Activated naive CD8-positive, alpha-beta T cell treated with anti-CD3 and anti-CD28 coated beads, Interleukin-2, amount 10 ng/mL, durations not matched to agents 7 days and 5 days (primary cell): ENCODE results near the gene SMIM29. TPM values are rescaled to one million over a fixed set of nuclear protein-coding genes. Genes with fewer than 3 reads are reported as not detected.
"Not testable (repeated sequence)": the region's sequence is repeated elsewhere in the genome, so short reads cannot be mapped to it uniquely, and the experiment has no call there.

Source experiments
- ATAC-seq: fragments of 150-1000 bp; cut with Tn5 transposase; one replicate; pipeline ENCODE4 v1.10.0; 2021; ENCODE audit warnings: low read depth, moderate library complexity
- POLR2A ChIA-PET: fragments of 350-600 bp; sonication (Branson Sonifier 250); formaldehyde crosslinking; loops from one replicate; lab custom pipeline; 2021; ENCODE audit warnings: antibody characterized with exemption; lab: Charles Lee
- DNase-seq: peaks from one replicate; pipeline ENCODE4 v3.0.0; 2021
- H3K27ac Mint-ChIP-seq: one replicate; pipeline ENCODE4 v1.8.0; 2022; ENCODE audit warnings: mild to moderate bottlenecking, mixed read lengths
- H3K27me3 Mint-ChIP-seq: one replicate; pipeline ENCODE4 v1.8.0; 2022; ENCODE audit warnings: mild to moderate bottlenecking, moderate library complexity, mixed read lengths
- H3K36me3 Mint-ChIP-seq: one replicate; pipeline ENCODE4 v1.8.0; 2021; ENCODE audit warnings: mild to moderate bottlenecking, mixed read lengths
- H3K4me1 Mint-ChIP-seq: one replicate; pipeline ENCODE4 v1.8.0; 2021; ENCODE audit warnings: mixed read lengths
- H3K4me3 Mint-ChIP-seq: one replicate; pipeline ENCODE4 v1.8.0; 2022; ENCODE audit warnings: mild to moderate bottlenecking, moderate library complexity, mixed read lengths
- H3K9me3 Mint-ChIP-seq: one replicate; pipeline ENCODE4 v1.8.0; 2021; ENCODE audit warnings: mixed read lengths
- total RNA-seq, 2 experiments: library from RNA; stranded (reverse); gene quantifications; one replicate each; pipeline ENCODE4 v1.2.3, GENCODE V29; 2021

Gene SMIM29
- total RNA-seq, 2 experiments from 2014 or later, result 24.4 to 28.3 TPM

DNA sequence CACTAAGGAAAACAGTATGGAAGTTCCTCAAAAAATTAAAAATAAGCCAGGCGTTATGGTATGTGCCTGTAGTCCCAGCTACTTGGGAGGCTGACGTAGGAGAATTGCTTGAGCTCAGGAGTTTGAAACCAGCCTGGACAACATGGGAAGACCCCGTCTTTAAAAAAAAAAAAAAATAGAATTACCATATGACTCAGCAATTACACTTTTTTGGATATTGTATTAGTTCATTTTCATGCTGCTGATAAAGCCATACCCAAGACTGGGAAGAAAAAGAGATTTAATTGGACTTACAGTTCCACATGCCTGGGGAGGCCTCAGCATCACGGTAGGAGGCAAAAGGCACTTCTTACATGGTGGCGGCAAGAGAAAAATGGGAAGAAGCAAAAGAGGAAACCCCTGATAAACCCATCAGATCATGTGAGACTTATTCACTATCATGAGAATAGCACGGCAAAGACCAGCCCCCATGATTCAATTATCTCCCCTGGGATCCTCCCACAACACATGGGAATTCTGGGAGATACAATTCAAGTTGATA lies 10.8 kb upstream of the SMIM29 start:
- H3K4me3 Mint-ChIP-seq, result no peak overlapping the region
- no peaks in the 10 kb centered on the region for H3K4me1 Mint-ChIP-seq
- no peaks in the 10 kb centered on the region for H3K27me3 Mint-ChIP-seq
- POLR2A ChIA-PET, result no interaction called here
- peaks cover 4% of the 10 kb centered on the region for H3K36me3 Mint-ChIP-seq
- DNase-seq (no peak), ATAC-seq (no peak)
- no peak overlapping the region for H3K27ac Mint-ChIP-seq
- peaks cover 6% of the 10 kb centered on the region for H3K9me3 Mint-ChIP-seq

DNA sequence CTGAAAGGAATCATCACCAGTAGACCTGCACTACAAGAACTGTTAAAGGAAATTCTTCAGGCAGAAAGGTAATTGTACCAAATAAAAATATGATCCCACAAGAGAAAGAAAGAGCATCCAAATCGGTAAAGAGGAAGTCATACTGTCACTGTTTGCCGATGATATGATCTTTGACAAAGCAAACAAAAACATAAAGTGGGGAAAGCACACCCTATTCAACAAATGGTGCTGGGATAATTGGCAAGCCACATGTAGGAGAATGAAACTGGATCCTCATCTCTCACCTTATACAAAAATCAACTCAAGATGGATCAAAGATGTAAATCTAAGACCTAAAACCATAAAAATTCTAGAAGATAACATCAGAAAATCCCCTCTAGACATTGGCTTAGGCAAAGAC lies 3.6 kb upstream of the SMIM29 start:
- H3K36me3 Mint-ChIP-seq, H3K27ac Mint-ChIP-seq, H3K4me3 Mint-ChIP-seq, H3K27me3 Mint-ChIP-seq, ATAC-seq, POLR2A ChIA-PET, DNase-seq, H3K9me3 Mint-ChIP-seq: not testable (repeated sequence)
- peaks cover 20% of the 10 kb centered on the region for H3K4me1 Mint-ChIP-seq

DNA sequence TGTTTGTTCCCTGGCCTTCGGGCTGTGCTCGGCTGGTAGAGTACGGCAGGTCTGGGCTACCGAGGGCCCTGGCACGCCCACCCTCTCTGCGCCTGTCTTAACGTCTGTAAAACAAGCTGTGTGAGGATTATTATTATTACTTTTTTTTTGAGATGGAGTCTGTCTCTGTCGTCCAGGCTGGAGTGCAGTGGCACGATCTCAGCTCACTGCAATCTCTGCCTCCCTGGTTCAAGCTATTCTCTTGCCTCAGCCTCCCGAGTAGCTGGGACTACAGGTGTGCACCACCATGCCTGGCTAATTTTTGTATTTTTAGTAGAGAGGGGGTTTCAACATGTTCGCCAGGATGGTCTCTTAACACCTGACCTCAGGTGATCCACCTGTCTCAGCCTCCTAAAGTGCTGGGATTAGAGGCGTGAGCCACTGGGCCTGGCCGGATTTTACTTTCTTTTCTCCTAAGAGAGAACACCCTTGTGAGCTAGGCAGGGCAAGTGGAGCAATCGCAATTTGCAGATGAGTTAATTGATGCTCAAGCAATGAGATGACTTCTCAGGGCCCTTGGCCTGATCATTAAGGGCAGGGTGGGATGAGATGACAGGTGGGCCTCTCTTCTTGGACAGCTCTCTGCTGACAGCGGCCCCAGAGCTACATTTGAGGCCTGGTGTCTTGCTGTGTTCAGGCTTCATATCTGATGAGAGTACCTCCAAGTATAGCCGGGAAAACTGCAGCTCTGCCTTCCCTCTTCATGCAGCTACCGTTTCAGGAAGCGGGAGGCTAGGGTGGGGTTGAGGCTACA lies 859 bp upstream of the SMIM29 start:
- POLR2A ChIA-PET, result interaction anchor here (0.6 to 4.1 kb wide), 14 partner anchors 13 to 507 kb away, joined by 3 to 42 read pairs (median 4); partner anchors contain the start of genes HMGA1, NUDT3 and SNRPC
- Mint-ChIP-seq H3K36me3 (peaks cover 5% of the 10 kb centered on the region), H3K4me3 (peak overlapping the region; percentile 98), H3K27ac (peak overlapping the region; percentile 86), H3K27me3 (peaks cover 7% of the 10 kb centered on the region), H3K4me1 (peaks cover 27% of the 10 kb centered on the region), H3K9me3 (no peaks in the 10 kb centered on the region)
- ATAC-seq (peak; percentile 48), DNase-seq (no peak)

DNA sequence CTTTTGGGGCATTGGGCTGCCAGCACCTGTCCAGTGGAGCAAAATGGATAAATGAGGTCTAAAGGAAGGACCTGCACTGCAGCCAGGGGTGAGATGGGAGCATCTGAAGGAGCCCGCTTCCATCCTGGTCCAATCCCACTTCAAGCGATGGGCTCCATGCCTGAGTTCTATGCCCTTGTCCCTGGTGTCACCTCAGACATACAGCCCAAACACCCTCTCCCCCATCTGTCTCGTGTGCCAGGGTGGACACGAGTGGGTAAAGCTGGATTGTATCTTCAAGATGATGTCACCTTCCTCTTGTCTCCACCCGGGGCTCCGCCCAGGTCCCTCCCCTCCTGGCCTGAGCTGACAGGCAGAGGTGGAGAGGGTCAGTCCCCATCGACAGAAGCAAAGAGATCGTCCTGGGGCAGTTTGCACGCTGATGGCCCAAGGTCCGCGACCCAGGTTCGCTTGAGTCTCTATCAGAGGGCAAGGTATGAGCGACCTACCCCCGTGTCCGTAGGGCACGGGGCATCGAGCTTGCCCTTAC lies 544 bp downstream of the SMIM29 start:
- no peaks in the 10 kb centered on the region for H3K9me3 Mint-ChIP-seq
- peak overlapping the region; percentile 97 for H3K27ac Mint-ChIP-seq
- peak overlapping the region; percentile 98 for H3K4me3 Mint-ChIP-seq
- H3K36me3 Mint-ChIP-seq, result peaks cover 7% of the 10 kb centered on the region
- H3K27me3 Mint-ChIP-seq, result peaks cover 7% of the 10 kb centered on the region
- POLR2A ChIA-PET, result interaction anchor here (0.6 to 4.1 kb wide), 9 partner anchors 11 to 1949 kb away, joined by 3 to 42 read pairs (median 11); partner anchors contain the start of genes HMGA1 and NUDT3
- peaks cover 32% of the 10 kb centered on the region for H3K4me1 Mint-ChIP-seq
- DNase-seq (peak; percentile 65), ATAC-seq (peak; percentile 5)

DNA sequence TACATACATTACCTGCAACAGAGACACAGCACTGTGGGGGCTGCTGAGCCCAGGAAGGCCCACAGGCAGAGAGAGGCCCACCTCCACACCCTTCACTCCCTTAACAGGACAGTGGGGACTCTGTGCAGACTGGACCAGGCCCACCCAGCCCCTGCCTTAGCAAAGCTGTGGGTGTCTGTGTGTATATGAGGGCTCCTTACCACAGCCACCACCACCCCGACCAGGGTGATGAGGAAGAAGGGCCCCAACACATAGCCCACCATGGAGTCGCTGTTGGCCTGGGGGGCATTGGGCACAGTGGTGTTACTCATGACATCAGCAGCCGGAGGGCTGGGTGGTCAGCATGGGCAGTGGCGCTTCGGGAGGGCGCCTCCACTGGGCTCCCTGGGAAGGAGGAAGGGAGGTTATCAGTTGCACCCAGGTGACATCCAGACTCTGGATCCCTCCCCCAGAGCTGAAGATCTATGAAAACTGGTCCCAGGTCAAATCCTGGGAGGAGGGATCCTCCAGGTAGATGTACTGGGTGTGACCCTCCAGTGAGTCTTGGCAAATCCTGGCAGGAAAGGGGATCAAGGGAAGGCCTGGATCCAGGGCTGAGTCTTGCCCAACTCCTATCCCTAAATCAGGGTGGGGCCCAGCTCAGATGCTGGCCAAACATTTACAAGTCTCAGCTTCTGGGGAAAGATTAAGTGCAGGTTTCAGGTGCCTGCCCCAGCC lies 1.2 kb downstream of the SMIM29 start:
- Mint-ChIP-seq H3K27ac (peak overlapping the region; percentile 97), H3K27me3 (peaks cover 4% of the 10 kb centered on the region), H3K9me3 (no peaks in the 10 kb centered on the region), H3K4me1 (peaks cover 36% of the 10 kb centered on the region), H3K4me3 (peak overlapping the region; percentile 98), H3K36me3 (peaks cover 7% of the 10 kb centered on the region)
- ATAC-seq, result no peak
- POLR2A ChIA-PET, result interaction anchor here (0.6 to 4.1 kb wide), 8 partner anchors 11 to 1950 kb away, joined by 3 to 42 read pairs (median 15); partner anchors contain the start of genes HMGA1 and NUDT3
- no peak for DNase-seq

DNA sequence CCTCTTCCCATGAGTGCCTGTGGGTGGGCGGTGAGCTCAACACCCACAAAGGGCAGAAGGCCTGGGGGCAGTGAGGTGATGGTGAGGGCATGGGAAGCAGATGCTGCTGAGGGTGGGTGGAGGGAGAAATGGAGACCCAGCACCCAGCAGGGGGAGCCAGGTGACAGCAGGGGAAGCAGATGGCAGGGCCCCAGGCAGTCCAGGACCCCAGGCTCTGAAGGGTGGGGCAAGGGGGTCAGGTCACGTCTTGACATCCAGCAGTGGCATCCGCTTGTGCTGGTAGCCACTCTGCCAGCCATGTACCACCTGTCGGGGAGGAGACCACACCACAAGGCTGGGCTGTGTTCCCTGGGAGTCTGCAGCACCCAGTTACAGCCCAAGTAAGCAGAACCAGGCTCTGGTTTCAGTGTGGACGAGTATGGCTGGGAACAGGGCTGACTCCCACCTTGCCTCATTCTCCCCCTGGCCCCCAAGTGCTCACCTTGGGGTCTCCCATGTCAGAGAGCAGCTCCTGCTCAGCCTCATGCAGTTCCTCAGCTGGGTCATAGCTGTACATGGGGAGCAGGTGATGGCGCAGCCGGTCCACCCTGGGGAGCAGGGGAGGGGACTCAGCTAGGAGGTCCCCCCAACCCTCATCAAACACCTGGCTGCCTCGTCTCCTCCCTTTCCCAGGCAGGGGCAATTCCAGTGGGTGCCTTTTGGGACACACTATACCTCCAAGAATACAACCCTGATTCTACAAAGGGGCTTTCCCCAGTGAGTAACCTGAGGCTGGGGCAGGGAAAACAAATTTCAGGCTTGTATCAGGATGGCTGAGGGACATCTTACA lies 2.0 kb downstream of the SMIM29 start:
- Mint-ChIP-seq H3K27me3 (no peaks in the 10 kb centered on the region), H3K27ac (peak overlapping the region; percentile 65), H3K4me1 (peaks cover 41% of the 10 kb centered on the region), H3K36me3 (peaks cover 14% of the 10 kb centered on the region), H3K9me3 (no peaks in the 10 kb centered on the region), H3K4me3 (no peak overlapping the region)
- DNase-seq (peak; percentile 66), ATAC-seq (no peak)
- POLR2A ChIA-PET, result interaction anchor here (1.1 to 3.9 kb wide), 3 partner anchors 10 to 50 kb away, joined by 4 to 42 read pairs (median 19); partner anchors contain the start of gene HMGA1

DNA sequence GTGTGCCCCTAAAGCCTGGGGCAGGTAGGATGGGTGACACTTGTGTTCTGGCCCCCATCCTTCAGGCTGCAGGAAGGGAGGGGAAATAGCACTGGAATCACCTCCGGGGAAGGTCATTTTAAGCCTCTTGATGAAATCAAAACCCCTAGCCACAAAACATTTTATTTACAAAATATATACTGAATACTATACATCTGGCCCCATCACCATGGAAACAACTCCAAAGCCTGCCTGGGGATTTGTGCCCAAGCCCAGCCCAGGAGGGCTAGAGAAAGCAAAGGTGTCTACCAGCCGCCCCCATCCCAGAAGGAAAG lies 2.6 kb downstream of the SMIM29 start:
- peaks cover 17% of the 10 kb centered on the region for H3K36me3 Mint-ChIP-seq
- H3K4me3 Mint-ChIP-seq, result no peak overlapping the region
- ATAC-seq (no peak), DNase-seq (no peak)
- H3K27ac Mint-ChIP-seq, result no peak overlapping the region
- H3K9me3 Mint-ChIP-seq, result no peaks in the 10 kb centered on the region
- POLR2A ChIA-PET, result interaction anchor here (1.1 kb wide), 1 partner anchor 22 kb away, joined by 4 read pairs; no protein-coding TSS in a partner anchor
- H3K27me3 Mint-ChIP-seq, result no peaks in the 10 kb centered on the region
- H3K4me1 Mint-ChIP-seq, result peaks cover 44% of the 10 kb centered on the region

DNA sequence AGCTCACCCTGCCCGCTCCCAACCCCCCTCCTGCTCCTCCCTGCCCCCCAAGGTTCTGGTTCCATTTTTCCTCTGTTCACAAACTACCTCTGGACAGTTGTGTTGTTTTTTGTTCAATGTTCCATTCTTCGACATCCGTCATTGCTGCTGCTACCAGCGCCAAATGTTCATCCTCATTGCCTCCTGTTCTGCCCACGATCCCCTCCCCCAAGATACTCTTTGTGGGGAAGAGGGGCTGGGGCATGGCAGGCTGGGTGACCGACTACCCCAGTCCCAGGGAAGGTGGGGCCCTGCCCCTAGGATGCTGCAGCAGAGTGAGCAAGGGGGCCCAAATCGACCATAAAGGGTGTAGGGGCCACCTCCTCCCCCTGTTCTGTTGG lies 3.1 kb downstream of the SMIM29 start:
- not testable (repeated sequence) for H3K9me3 Mint-ChIP-seq, H3K27me3 Mint-ChIP-seq
- peaks cover 17% of the 10 kb centered on the region for H3K36me3 Mint-ChIP-seq

DNA sequence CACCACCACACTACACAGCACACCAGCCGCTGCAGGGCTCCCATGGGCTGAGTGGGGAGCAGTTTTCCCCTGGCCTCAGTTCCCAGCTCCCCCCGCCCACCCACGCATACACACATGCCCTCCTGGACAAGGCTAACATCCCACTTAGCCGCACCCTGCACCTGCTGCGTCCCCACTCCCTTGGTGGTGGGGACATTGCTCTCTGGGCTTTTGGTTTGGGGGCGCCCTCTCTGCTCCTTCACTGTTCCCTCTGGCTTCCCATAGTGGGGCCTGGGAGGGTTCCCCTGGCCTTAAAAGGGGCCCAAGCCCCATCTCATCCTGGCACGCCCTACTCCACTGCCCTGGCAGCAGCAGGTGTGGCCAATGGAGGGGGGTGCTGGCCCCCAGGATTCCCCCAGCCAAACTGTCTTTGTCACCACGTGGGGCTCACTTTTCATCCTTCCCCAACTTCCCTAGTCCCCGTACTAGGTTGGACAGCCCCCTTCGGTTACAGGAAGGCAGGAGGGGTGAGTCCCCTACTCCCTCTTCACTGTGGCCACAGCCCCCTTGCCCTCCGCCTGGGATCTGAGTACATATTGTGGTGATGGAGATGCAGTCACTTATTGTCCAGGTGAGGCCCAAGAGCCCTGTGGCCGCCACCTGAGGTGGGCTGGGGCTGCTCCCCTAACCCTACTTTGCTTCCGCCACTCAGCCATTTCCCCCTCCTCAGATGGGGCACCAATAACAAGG lies 3.6 kb downstream of the SMIM29 start:
- POLR2A ChIA-PET, result interaction anchor here (1.1 kb wide), 1 partner anchor 18 kb away, joined by 4 read pairs; no protein-coding TSS in a partner anchor
- H3K27me3 Mint-ChIP-seq, ATAC-seq, DNase-seq, H3K9me3 Mint-ChIP-seq, H3K4me3 Mint-ChIP-seq: not testable (repeated sequence)
- Mint-ChIP-seq H3K36me3 (peaks cover 19% of the 10 kb centered on the region), H3K27ac (peak overlapping the region; percentile 12), H3K4me1 (peaks cover 47% of the 10 kb centered on the region)

More for the DNA sequence above, 3.1 kb downstream of the SMIM29 start:
- POLR2A ChIA-PET, result interaction anchor here (1.1 kb wide), 1 partner anchor 22 kb away, joined by 4 read pairs; no protein-coding TSS in a partner anchor
- ATAC-seq, H3K4me3 Mint-ChIP-seq, DNase-seq: not testable (repeated sequence)
- Mint-ChIP-seq H3K4me1 (peaks cover 46% of the 10 kb centered on the region), H3K27ac (peak overlapping the region; percentile 38)

DNA sequence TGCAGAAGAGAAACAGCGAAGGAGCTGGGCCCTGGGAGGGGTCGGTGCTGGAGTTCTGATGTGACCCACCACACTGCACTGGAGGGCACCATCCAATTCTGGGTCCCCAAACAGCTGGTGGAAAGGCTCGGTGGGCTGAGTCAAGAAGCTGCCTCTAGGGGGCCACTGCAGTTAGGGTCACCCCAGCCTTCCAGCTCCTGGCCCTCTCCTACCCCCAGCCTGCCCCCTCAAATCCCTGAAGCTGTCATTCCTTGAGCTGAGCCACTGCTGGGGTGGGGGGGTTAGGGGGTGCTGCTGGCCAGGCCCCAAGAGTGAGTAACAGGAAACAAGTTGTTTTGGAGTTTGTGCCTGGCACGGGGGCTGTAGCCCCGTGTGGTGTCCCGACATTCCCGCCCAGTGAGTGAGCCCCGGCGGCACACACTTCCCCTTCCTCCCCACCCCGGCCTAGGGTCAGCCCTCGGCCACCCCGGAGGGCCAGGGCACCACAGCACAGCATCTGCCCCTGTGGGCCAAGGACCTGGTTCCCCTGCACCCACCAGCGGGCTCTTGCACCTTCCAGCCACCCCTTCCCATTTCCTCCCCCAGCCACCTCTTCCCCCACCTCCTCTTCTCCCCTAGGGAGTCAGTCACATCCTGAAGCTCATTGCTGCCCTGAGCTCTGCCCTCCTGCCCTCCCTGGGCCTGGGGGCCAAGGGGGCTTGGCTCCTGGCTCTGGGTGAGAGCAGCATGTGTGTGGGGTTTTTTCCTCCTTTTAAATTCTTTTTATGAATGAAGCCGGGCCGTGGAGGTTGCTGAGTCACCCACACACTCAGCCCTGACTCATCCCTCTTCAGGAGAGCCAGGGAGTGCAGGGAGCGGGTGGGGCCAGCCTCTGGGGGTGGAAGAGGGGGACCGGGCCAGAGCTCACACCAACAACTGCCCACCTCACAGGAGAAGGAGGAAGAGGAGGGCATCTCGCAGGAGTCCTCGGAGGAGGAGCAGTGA lies 4.6 kb downstream of the SMIM29 start:
- DNase-seq, result no peak
- Mint-ChIP-seq H3K27me3 (no peaks in the 10 kb centered on the region), H3K27ac (no peak overlapping the region), H3K9me3 (no peaks in the 10 kb centered on the region), H3K36me3 (peaks cover 19% of the 10 kb centered on the region), H3K4me3 (no peak overlapping the region), H3K4me1 (peaks cover 54% of the 10 kb centered on the region)
- POLR2A ChIA-PET, result interaction anchor here (0.6 to 1.1 kb wide), 3 partner anchors 17 to 156 kb away, joined by 3 to 4 read pairs (median 4); no protein-coding TSS in a partner anchor
- ATAC-seq, result no peak
